HepG2 (cell line): ENCODE measurements around the gene GBE1. TPM values are rescaled to one million over a fixed set of nuclear protein-coding genes. Genes with fewer than 3 reads are reported as not detected.

ENCODE experiments used
- ATAC-seq: fragments of 200-7000 bp; cut with Tn5 transposase; 3 replicates; pipeline ENCODE4 v1.9.1; 2020; ENCODE audit warnings: mild to moderate bottlenecking, moderate library complexity
- BruUV-seq: library from RNA; stranded (reverse); fragments of 400-500 nt; replicated peaks from 2 replicates; lab custom pipeline; 2021; lab: Mats Ljungman, UMichigan
- CTCF ChIA-PET: fragments of 300-600 bp; formaldehyde crosslinking; extraction: SDS; loops from one replicate; lab custom pipeline; 2021; ENCODE audit warnings: low total read pairs, inconsistent platforms, low intra/inter-chr PET ratio; lab: Yijun Ruan, JAX
- POLR2A ChIA-PET: fragments of 350-600 bp; sonication (Branson Sonifier 250); formaldehyde crosslinking; loops from one replicate; lab custom pipeline; 2020; ENCODE audit warnings: antibody characterized with exemption, inconsistent platforms; lab: Yijun Ruan, JAX
- DNase-seq: peaks from one replicate; pipeline ENCODE4 v3.0.0-alpha.2; 2015; ENCODE audit warnings: low spot score
- FAIRE-seq: peaks from 3 replicates; lab custom pipeline; 2011; peaks lifted over from hg19 to GRCh38; lab: Jason Lieb, UNC
- H2AFZ ChIP-seq: one replicate; pipeline ENCODE4 v1.6.1; 2011; ENCODE audit warnings: low read length, inconsistent platforms
- H3K27ac ChIP-seq: fragments of 300-600 bp; 3 replicates; pipeline ENCODE4 v1.8.0; 2011; ENCODE audit warnings: mixed run types, mild to moderate bottlenecking, mixed read lengths, low read length, inconsistent platforms; ENCODE audit not compliant: insufficient read depth; ENCODE audit errors: extremely low read length
- H3K27me3 ChIP-seq, 2 experiments: fragments of 200-600 bp in 1 of 2; 2 replicates in 1 of 2; 3 replicates in 1 of 2; pipeline versions ENCODE4 v1.6.0 to v1.8.0; 2011; ENCODE audit warnings: low read length in 2 of 2, mild to moderate bottlenecking in 2 of 2, moderate library complexity in 2 of 2, inconsistent platforms in 1 of 2; ENCODE audit not compliant: insufficient read depth in 2 of 2, control insufficient read depth in 1 of 2
- H3K36me3 ChIP-seq, 2 experiments: fragments of 200-600 bp in 1 of 2; replicated peaks in 1 of 2; 2 replicates in 1 of 2; 3 replicates in 1 of 2; pipeline versions ENCODE4 v1.5.1 to v1.8.0; 2011; ENCODE audit warnings: low read length in 2 of 2, inconsistent platforms in 1 of 2; ENCODE audit not compliant: insufficient read depth in 2 of 2, control insufficient read depth in 1 of 2
- H3K4me1 ChIP-seq: 2 replicates; pipeline ENCODE4 v1.5.1; 2012; ENCODE audit warnings: low read length, inconsistent platforms; ENCODE audit not compliant: insufficient read depth
- H3K4me2 ChIP-seq: 2 replicates; pipeline ENCODE4 v1.6.0; 2011; ENCODE audit warnings: low read depth, low read length, inconsistent platforms
- H3K4me3 ChIP-seq, 3 experiments: fragments of 200-600 bp in 1 of 3; sonication (generic), shearing (Covaris generic) in 1 of 3; replicated peaks in 1 of 3; 2 replicates each; pipeline ENCODE4 v1.5.1; 2011 to 2016; ENCODE audit warnings: low read length in 3 of 3, inconsistent platforms in 2 of 3, low read depth in 2 of 3, mild to moderate bottlenecking in 2 of 3, control low read depth in 1 of 3, mixed read lengths in 1 of 3; ENCODE audit not compliant: insufficient read depth in 1 of 3
- H3K79me2 ChIP-seq: one replicate; pipeline ENCODE4 v1.6.1; 2011; ENCODE audit warnings: low read length, inconsistent platforms; ENCODE audit not compliant: insufficient read depth
- H3K9ac ChIP-seq: 2 replicates; pipeline ENCODE4 v1.6.0; 2011; ENCODE audit warnings: mild to moderate bottlenecking, low read depth, low read length, inconsistent platforms; ENCODE audit not compliant: insufficient read depth
- H3K9me3 ChIP-seq: 2 replicates; pipeline ENCODE4 v1.5.1; 2012; ENCODE audit warnings: mild to moderate bottlenecking, low read length
- H4K20me1 ChIP-seq: 2 replicates; pipeline ENCODE4 v1.6.0; 2011; ENCODE audit warnings: inconsistent platforms, mild to moderate bottlenecking, low read length, moderate library complexity; ENCODE audit not compliant: insufficient read depth
- CBFB ChIP-seq: sonication (generic); formaldehyde crosslinking; IDR thresholded peaks from 2 replicates; pipeline ENCODE4 v1.4.0; 2020; ENCODE audit warnings: missing genetic modification reagents
- CSRNP1 ChIP-seq: sonication (generic); formaldehyde crosslinking; IDR thresholded peaks from 2 replicates; pipeline ENCODE4 v1.8.1; 2023; ENCODE audit warnings: mild to moderate bottlenecking, missing genetic modification reagents
- ELF3 ChIP-seq: IDR thresholded peaks from 2 replicates; pipeline ENCODE4 v1.6.1; 2016; ENCODE audit warnings: missing genetic modification reagents, missing compliant biosample characterization
- FLYWCH1 ChIP-seq: sonication (generic); formaldehyde crosslinking; IDR thresholded peaks from 2 replicates; pipeline ENCODE4 v1.8.1; 2023; ENCODE audit warnings: mild to moderate bottlenecking, missing genetic modification reagents
- FOXA3 ChIP-seq: IDR thresholded peaks from 2 replicates; pipeline ENCODE4 v1.6.1; 2016; ENCODE audit warnings: missing genetic modification reagents, missing compliant biosample characterization
- NCOA1 ChIP-seq: sonication (generic); formaldehyde crosslinking; IDR thresholded peaks from 2 replicates; pipeline ENCODE4 v1.9.0; 2021; ENCODE audit warnings: missing genetic modification reagents
- PLRG1 ChIP-seq: fragments of 450-650 bp; conservative IDR thresholded peaks from 2 replicates; pipeline ENCODE4 v1.6.1; 2016
- RAD51 ChIP-seq: fragments of 450-650 bp; IDR thresholded peaks from 2 replicates; pipeline ENCODE4 v1.6.1; 2016; ENCODE audit warnings: borderline replicate concordance
- ZBTB26 ChIP-seq: IDR thresholded peaks from 2 replicates; pipeline ENCODE4 v1.6.1; 2016; ENCODE audit warnings: missing compliant biosample characterization, missing genetic modification reagents, borderline replicate concordance
- ZKSCAN1 ChIP-seq: fragments of 150-350 bp; IDR thresholded peaks from 2 replicates; pipeline ENCODE4 v1.6.1; 2014; ENCODE audit warnings: low read length
- ZNF234 ChIP-seq: sonication (generic); formaldehyde crosslinking; conservative IDR thresholded peaks from 2 replicates; pipeline ENCODE4 v1.5.1; 2020; ENCODE audit warnings: mild to moderate bottlenecking, missing genetic modification reagents
- ZNF354B ChIP-seq: sonication (generic); formaldehyde crosslinking; IDR thresholded peaks from 2 replicates; pipeline ENCODE4 v1.8.0; 2022; ENCODE audit warnings: mild to moderate bottlenecking, missing genetic modification reagents
- ZNF615 ChIP-seq: sonication (generic); formaldehyde crosslinking; IDR thresholded peaks from 2 replicates; pipeline ENCODE4 v1.5.0; 2020; ENCODE audit warnings: mild to moderate bottlenecking, missing genetic modification reagents, borderline replicate concordance
- WGBS: methylation state at CpG from one replicate; pipeline ENCODE4 v1.1.6; 2017; ENCODE audit warnings: low lambda C conversion rate; 5-methylcytosine and 5-hydroxymethylcytosine counted together
- in situ Hi-C: cut with HindIII; loops from 2 replicates; pipeline ENCODE4 v1.10.0; 2017; ENCODE audit warnings: low pct_unique_long_range_greater_than_20kb; ENCODE audit not compliant: extremely low pct_ligation_motif_present
- intact Hi-C: fragments of 100-400 bp; cut with micrococcal nuclease; formaldehyde crosslinking; loops from one replicate; pipeline ENCODE4 v1.10.0; 2022; ENCODE audit not compliant: unreplicated experiment
- polyA plus RNA-seq, 8 experiments: library from polyadenylated mRNA; depleted of rRNA in 3 of 8; stranded (reverse) in 7 of 8; unstranded in 1 of 8; fragments of >200 nt; fragmentation: Illumina TruSeq in 4 of 8; extraction: Trizol in 4 of 8; gene quantifications; 2 replicates each; pipeline versions ENCODE4 v1.2.1 to v1.2.3, GENCODE V29; 2011 to 2016; ENCODE audit warnings: low read depth in 4 of 8, missing spikeins in 1 of 8, mixed read lengths in 1 of 8; ENCODE audit not compliant: insufficient read depth in 1 of 8
- total RNA-seq, 5 experiments: library from RNA; depleted of rRNA; stranded (reverse); fragments of >200 nt; fragmentation: Illumina TruSeq; extraction: Trizol; gene quantifications; 2 replicates each; pipeline ENCODE4 v1.2.3, GENCODE V29; 2016; ENCODE audit warnings: low read depth in 1 of 5
- TF ChIP-seq, protein P1 (sequence below): fragments of 450-650 bp; IDR thresholded peaks from 2 replicates; pipeline ENCODE4 v1.6.1; 2017

GBE1 gene
- total and polyA plus RNA-seq, 2 of the 13 experiments (the other 11 are each of a cell fraction or from before 2014, with no cell fraction given), result 22.9 to 36.1 TPM

DNA sequence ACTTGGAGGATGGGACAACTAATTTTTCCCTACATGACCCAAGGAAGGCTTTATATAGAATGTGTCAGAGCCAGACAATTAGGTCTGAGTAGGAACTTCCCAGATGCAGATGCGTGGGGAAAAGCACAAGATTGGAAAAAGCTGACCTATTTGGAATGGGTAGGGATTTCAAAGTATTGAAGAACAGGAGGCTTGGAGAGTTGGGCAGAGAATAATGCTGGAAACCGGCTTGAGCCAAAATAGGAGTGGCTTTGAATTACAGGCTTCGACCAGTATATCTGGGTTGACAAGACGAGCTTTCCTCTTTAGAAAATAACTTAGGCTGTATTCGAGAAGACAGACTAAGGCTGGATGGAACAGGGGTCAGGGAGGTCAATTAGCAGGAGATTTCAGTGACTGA lies 181.1 kb downstream of the GBE1 start (continued):
- no peak for TF ChIP-seq FLYWCH1 (CRISPR knock-in tag)
- no peak for TF ChIP-seq CBFB
- TF ChIP-seq ZNF354B, result no peak
- no peak for TF ChIP-seq RAD51

GRCh38 chr3:81579744-81580143 lies 181.7 kb downstream of the GBE1 start:
- Histone ChIP-seq H3K79me2 (no peaks in the 10 kb centered on the region), H3K9me3 (no peaks in the 10 kb centered on the region), H3K4me3 (no peak overlapping the region), H3K36me3 (peaks cover 0 to 11% of the 10 kb centered on the region in 2 experiments; a peak in 1 of 5 replicates), H4K20me1 (no peaks in the 10 kb centered on the region), H3K9ac (no peak overlapping the region), H2AFZ (no peak overlapping the region), H3K27ac (no peak overlapping the region), H3K4me2 (no peak overlapping the region), H3K4me1 (no peaks in the 10 kb centered on the region), H3K27me3 (no peaks in the 10 kb centered on the region)
- no peak for ATAC-seq
- intact Hi-C loops, result loop anchor here (10.0 kb wide), 1 partner anchor 555 kb away; no protein-coding TSS in a partner anchor
- WGBS, result 95% methylated on average over 2 of the region's 2 CpGs
- CTCF ChIA-PET, result no interaction called here
- POLR2A ChIA-PET, result no interaction called here
- TF ChIP-seq PLRG1 (no peak), FOXA3 (CRISPR knock-in tag) (no peak), ZBTB26 (CRISPR knock-in tag) (no peak), CSRNP1 (no peak), NCOA1 (CRISPR knock-in tag) (no peak), ZKSCAN1 (no peak), ZNF615 (no peak), ELF3 (no peak), ZNF234 (CRISPR knock-in tag) (no peak)
- TF ChIP-seq, protein P1, sequence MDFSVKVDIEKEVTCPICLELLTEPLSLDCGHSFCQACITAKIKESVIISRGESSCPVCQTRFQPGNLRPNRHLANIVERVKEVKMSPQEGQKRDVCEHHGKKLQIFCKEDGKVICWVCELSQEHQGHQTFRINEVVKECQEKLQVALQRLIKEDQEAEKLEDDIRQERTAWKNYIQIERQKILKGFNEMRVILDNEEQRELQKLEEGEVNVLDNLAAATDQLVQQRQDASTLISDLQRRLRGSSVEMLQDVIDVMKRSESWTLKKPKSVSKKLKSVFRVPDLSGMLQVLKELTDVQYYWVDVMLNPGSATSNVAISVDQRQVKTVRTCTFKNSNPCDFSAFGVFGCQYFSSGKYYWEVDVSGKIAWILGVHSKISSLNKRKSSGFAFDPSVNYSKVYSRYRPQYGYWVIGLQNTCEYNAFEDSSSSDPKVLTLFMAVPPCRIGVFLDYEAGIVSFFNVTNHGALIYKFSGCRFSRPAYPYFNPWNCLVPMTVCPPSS, result no peak
- no peak for DNase-seq
- in situ Hi-C loops, result no loop called here
- BruUV-seq, result no TSS peak
- no peak for FAIRE-seq
